Measurements from ENCODE around the gene ME2.
"Not testable (repeated sequence)": the region's sequence is repeated elsewhere in the genome, so short reads cannot be mapped to it uniquely, and the experiment has no call there.

Gene ME2

DNA sequence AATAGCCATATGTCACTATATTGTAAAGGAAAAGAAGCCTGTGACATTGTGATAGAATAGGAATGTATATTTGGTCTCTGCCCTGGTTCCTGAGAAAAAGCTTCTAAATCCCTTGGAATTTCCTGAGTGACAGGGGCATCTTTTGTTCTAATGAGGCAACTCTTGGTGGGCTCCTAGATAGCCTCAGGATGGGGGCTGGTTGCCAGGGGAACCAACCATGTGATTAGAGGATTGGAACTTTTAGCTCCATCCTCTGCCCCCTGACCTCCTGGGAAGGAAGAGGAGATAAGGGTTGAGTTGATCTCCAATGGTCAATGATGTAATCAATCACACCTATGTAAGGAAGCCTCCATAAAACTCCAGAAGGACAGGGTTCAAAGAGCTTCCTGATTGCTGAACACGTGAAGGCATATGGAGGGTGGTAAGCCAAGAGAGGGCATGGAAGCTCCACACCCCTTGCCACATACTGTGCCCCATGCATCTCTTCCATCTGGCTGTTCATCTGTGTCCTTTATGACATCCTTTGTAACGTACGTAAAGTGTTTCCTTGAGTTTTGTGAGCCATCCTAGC lies 2.9 kb upstream of the ME2 start:
- TF ChIP-seq, protein P1, sequence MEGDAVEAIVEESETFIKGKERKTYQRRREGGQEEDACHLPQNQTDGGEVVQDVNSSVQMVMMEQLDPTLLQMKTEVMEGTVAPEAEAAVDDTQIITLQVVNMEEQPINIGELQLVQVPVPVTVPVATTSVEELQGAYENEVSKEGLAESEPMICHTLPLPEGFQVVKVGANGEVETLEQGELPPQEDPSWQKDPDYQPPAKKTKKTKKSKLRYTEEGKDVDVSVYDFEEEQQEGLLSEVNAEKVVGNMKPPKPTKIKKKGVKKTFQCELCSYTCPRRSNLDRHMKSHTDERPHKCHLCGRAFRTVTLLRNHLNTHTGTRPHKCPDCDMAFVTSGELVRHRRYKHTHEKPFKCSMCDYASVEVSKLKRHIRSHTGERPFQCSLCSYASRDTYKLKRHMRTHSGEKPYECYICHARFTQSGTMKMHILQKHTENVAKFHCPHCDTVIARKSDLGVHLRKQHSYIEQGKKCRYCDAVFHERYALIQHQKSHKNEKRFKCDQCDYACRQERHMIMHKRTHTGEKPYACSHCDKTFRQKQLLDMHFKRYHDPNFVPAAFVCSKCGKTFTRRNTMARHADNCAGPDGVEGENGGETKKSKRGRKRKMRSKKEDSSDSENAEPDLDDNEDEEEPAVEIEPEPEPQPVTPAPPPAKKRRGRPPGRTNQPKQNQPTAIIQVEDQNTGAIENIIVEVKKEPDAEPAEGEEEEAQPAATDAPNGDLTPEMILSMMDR (IDR thresholded peaks at IDR 0.05), result no peak
- no peak for TF ChIP-seq ZFX (IDR thresholded peaks at IDR 0.05; ENCODE audit: borderline replicate concordance)
- no peak overlapping the region for H3K27ac ChIP-seq

DNA sequence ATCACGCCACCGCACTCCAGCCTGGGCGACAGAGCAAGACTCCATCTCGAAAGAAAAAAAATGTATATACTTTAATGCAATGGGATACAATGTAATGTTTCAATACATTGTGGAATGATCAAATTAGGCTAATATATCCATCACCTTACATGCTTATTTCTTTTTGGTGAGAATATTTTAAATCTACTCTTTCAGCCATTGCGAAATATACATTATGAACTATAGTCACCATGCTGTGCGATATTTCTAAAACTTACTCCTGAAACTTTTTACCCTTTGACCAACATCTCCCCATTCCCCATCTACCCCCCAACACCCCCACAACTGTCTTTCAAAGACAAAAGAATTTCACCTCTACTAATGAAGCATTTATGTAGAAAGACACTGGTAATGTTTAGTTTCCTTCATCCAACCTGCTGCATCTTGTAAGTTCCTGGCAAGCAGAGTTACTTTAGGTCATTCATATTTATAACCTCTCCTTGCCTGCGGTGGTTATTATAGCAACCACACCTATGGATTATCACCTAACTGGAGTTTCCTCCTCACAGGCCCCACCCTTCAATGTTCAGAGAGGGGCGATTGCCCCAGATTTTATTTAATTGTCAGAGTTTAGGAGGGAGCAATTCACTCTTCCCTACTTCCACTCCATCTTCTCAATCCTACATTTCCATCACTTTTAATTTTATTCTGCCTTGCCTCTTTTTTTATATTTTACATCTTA lies 1.2 kb upstream of the ME2 start:
- TF ChIP-seq, protein P1 (IDR thresholded peaks at IDR 0.05), result no peak
- no peak for TF ChIP-seq ZFX (IDR thresholded peaks at IDR 0.05; ENCODE audit: borderline replicate concordance)
- H3K27ac ChIP-seq, result peak overlapping the region; percentile 75

DNA sequence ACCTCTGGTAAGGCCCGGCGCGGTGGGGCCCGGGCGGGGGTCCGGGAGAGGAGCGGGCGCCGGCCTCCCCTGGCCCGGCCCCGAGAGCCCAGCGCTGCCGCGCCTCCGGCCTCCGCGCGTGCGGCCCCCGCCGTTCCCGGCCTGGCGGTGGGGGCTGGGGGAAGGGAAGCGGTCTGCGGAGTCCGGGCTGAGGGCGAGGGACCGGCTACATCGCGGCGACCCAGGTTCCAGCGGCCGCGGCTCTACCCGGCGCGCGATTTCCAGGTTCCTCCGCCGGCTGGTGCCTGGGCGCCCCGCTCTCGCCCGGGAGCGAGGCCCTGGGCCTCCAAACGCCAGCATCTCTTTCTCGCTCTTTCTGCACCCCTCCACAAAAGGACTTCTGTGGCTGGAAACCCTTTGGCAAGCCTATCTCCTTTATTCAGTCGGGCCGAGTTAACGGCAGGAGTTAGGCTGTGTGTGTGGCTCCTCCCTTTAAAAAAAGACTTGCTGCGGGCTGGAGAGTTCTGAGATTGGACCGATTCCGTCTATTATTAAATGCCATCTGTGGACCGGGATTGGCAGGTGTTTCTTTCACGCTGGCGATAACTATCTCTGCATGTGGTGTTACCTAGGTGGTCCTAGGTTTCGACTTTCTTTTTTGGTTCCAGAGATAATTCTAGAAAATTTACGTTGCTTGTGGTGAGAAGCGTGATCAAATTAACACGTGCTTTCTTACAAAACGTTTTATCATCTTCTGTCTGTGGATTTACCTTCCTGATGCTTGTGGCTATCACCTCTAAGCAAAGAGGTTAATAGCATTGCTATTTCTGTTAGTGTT lies 592 bp downstream of the ME2 start:
- peak overlapping the region; percentile 75 for H3K27ac ChIP-seq
- TF ChIP-seq, protein P1 (IDR thresholded peaks at IDR 0.05), result no peak
- no peak for TF ChIP-seq ZFX (IDR thresholded peaks at IDR 0.05; ENCODE audit: borderline replicate concordance)

DNA sequence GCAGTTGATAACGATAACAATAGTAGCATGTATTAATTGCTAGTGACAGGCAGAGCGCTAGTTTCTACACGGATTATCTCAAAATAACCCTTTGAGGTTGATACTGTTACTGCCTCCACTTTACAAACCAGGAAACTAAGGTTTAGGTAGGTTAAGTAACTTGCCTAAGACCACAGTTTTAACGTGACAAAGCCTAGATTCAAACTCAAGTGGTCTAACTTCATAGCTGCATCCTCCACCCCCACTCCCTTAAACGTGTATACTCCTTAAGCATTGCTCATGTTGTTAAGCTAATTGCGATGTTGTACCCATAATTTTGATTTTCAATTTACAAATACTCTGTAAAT lies 1.2 kb downstream of the ME2 start:
- TF ChIP-seq, protein P1 (IDR thresholded peaks at IDR 0.05), result no peak
- TF ChIP-seq ZFX (IDR thresholded peaks at IDR 0.05; ENCODE audit: borderline replicate concordance), result no peak
- H3K27ac ChIP-seq, result no peak overlapping the region

DNA sequence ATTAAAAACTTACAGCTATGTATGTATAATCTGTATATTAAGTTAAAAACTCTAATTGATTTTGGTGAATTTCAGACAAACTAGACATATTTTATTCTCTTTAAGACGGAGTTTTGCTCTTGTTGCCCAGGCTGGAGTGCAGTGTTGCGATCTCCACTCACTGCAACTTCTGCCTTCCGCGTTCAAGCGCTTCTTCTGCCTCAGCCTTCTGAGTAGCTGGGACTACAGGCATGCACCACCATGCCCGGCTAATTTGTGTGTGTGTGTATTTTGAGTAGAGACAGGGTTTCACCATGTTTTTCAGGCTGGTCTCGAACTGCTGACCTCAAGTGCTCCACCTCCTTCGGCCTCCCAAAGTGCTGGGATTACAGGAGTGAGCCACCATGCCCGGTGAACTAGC lies 2.0 kb downstream of the ME2 start:
- H3K27ac ChIP-seq, result not testable (repeated sequence)

DNA sequence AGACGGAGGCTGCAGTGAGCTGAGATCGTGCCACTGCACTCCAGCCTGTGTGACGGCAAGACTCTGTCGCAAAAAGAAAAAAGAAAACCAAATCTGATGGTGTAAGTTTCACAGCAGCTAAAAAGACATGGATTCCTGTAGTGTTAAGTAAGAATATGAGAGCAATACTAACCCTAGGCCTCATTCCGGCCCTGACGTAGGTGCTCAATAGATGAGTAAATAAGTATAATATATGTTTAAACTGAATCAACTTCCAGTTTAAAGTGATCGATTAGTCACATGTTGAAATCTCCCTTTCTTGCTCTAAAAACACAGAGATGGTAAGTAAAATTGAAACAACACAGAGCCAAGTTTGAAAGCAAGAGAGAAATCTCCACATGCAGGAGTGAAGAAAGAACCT lies 8.0 kb downstream of the ME2 start:
- H3K27ac ChIP-seq, result no peak overlapping the region
- no peak for TF ChIP-seq ZFX (IDR thresholded peaks at IDR 0.05; ENCODE audit: borderline replicate concordance)
- TF ChIP-seq, protein P1 (IDR thresholded peaks at IDR 0.05), result no peak

DNA sequence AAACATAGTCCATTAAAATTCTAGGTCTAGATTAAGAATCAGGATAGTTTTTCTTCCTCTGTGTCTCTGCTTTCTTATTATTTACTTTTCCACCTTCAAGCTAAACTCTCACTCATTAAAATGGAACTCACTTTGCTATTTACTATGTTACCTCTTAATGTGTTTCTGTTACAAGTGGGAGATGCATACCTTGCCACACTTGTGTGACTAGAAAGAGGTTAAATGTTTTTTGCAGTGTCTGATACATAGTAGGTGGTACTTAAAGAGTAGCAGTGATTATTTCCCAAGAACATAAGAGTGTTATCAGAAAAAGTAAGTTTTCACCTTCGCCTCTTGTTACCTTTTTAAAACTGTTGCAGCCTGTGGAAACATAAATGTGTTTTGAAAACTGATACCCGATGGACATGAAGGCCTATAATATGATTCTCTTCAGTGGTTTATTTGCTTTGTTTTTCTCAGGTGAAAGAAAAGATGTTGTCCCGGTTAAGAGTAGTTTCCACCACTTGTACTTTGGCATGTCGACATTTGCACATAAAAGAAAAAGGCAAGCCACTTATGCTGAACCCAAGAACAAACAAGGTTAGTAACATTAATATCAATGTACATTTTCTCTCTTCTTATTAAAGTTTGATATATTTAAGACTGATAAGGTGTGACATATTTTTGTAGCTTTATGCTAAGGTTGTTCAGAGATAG lies 16.6 kb downstream of the ME2 start:
- H3K27ac ChIP-seq, result no peak overlapping the region
- TF ChIP-seq, protein P1 (IDR thresholded peaks at IDR 0.05), result no peak
- no peak for TF ChIP-seq ZFX (IDR thresholded peaks at IDR 0.05; ENCODE audit: borderline replicate concordance)
